ENCODE measurements around the gene DHRS7B. TPM values are rescaled to one million over a fixed set of nuclear protein-coding genes. Genes with fewer than 3 reads are reported as not detected.
"Not testable (repeated sequence)": the region's sequence is repeated elsewhere in the genome, so short reads cannot be mapped to it uniquely, and the experiment has no call there.

DHRS7B gene
- polyA plus RNA-seq, 1 donor (not counting 4 experiments of a cell fraction or from before 2014, with no cell fraction given) = 33.8 TPM

DNA sequence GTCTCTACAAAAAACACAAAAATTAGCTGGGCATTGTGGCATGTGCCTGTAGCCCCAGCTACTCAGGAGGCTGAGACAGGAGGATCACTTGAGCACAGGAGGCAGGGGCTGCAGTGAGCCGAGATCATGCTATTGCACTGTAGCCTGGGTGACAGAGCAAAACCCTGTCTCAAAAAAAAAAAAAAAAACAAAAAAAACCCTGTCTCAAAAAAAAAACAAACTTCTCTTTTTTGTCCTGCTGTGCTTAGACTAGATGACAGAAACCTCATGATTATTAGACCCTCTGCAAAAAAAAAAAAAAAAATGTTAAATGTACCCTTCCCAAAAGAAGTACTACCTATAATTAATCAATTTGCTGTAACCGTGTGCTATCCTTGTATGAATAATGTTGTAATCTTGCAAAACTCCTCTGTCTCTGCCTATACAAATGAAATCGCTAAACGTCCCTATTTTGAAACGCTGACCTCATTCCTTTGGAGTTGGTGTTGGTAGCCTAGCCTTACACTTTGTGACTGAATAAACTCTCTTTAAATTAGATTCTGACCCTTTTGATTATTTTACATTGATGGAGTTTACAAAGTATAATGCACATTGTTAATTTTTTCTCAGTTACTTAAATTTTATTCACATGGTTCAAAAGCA is 13.6 kb upstream of the DHRS7B start:
- no peak for FAIRE-seq

DNA sequence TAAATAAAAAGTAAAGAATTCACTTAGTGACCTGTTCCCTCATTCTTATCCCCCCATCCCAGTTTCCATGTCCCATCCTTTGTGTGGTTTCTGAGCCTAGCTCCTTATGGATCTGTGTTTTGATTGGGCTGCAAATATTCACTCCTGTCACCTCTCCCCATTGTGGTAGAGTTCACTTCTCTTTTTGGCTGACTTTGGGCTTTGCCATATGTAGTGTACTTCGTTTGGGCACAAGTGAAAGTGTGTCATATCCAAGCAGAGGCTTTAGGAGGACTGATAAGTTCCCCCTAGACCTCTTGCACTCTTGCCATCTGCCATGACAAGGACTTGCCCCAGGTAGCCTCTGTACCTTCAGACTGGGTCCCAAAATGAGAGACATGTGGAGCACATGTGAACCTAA is 13.0 kb upstream of the DHRS7B start:
- Histone ChIP-seq H3K4me2 (ENCODE audit: control insufficient read depth, extremely low read depth, insufficient read depth, low read depth, low read length) (no peak overlapping the region), H3K9me3 (ENCODE audit: control insufficient read depth, low read depth, low read length) (no peaks in the 10 kb centered on the region), H3K79me2 (ENCODE audit: control insufficient read depth, insufficient read depth, low read length) (no peaks in the 10 kb centered on the region), H3K4me1 (ENCODE audit: control insufficient read depth, extremely low read depth, insufficient read depth, low read length) (peaks cover 3% of the 10 kb centered on the region), H3K27me3 (ENCODE audit: control insufficient read depth, extremely low read depth, insufficient read depth, low read length) (no peaks in the 10 kb centered on the region), H4K20me1 (ENCODE audit: control insufficient read depth, extremely low read depth, insufficient read depth, low read length) (no peaks in the 10 kb centered on the region), H3K27ac (ENCODE audit: control insufficient read depth, insufficient read depth, low read length) (no peak overlapping the region), H3K4me3 (ENCODE audit: control insufficient read depth in 2 of 3, extremely low read depth in 1 of 3, insufficient read depth in 2 of 3, low read depth in 1 of 3, low read length in 3 of 3) (no peak overlapping the region), H3K9me1 (ENCODE audit: control insufficient read depth, extremely low read depth, insufficient read depth, low read length) (no peaks in the 10 kb centered on the region), H3K9ac (ENCODE audit: control insufficient read depth, extremely low read depth, insufficient read depth, low read length) (no peak overlapping the region), H2AFZ (ENCODE audit: control insufficient read depth, low read length) (no peak overlapping the region), H3K36me3 (ENCODE audit: control insufficient read depth in 2 of 2, extremely low read depth in 1 of 2, insufficient read depth in 2 of 2, low read length in 2 of 2) (no peaks in the 10 kb centered on the region)
- TF ChIP-seq EZH2 (IDR thresholded peaks at IDR 0.05; ENCODE audit: low read length) = no peak
- TF ChIP-seq, protein P1, sequence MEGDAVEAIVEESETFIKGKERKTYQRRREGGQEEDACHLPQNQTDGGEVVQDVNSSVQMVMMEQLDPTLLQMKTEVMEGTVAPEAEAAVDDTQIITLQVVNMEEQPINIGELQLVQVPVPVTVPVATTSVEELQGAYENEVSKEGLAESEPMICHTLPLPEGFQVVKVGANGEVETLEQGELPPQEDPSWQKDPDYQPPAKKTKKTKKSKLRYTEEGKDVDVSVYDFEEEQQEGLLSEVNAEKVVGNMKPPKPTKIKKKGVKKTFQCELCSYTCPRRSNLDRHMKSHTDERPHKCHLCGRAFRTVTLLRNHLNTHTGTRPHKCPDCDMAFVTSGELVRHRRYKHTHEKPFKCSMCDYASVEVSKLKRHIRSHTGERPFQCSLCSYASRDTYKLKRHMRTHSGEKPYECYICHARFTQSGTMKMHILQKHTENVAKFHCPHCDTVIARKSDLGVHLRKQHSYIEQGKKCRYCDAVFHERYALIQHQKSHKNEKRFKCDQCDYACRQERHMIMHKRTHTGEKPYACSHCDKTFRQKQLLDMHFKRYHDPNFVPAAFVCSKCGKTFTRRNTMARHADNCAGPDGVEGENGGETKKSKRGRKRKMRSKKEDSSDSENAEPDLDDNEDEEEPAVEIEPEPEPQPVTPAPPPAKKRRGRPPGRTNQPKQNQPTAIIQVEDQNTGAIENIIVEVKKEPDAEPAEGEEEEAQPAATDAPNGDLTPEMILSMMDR (optimal IDR thresholded peaks at IDR 0.05 in 1 of 3, IDR thresholded peaks at IDR 0.05 in 1 of 3, conservative IDR thresholded peaks at IDR 0.05 in 1 of 3; ENCODE audit: extremely low read depth in 1 of 3, insufficient read depth in 2 of 3, low read length in 3 of 3) = no peak
- DNase-seq (ENCODE audit: low read depth, low spot score) (no peak), FAIRE-seq (no peak)
- dilution Hi-C loops (cut with MboI; ENCODE audit: extremely low pct_ligation_motif_present, low sequenced_read_pairs) = no loop called here

More for the DNA sequence above, 13.6 kb upstream of the DHRS7B start:
- no peaks in the 10 kb centered on the region for H3K79me2 ChIP-seq (ENCODE audit: control insufficient read depth, insufficient read depth, low read length)
- H3K9me3 ChIP-seq (ENCODE audit: control insufficient read depth, low read depth, low read length) = no peaks in the 10 kb centered on the region
- no peak for DNase-seq (ENCODE audit: low read depth, low spot score)
- dilution Hi-C loops (cut with MboI; ENCODE audit: extremely low pct_ligation_motif_present, low sequenced_read_pairs) = no loop called here
- no peak for TF ChIP-seq EZH2 (IDR thresholded peaks at IDR 0.05; ENCODE audit: low read length)
- TF ChIP-seq, protein P1 (optimal IDR thresholded peaks at IDR 0.05 in 1 of 3, IDR thresholded peaks at IDR 0.05 in 1 of 3, conservative IDR thresholded peaks at IDR 0.05 in 1 of 3; ENCODE audit: extremely low read depth in 1 of 3, insufficient read depth in 2 of 3, low read length in 3 of 3) = no peak
- no peak overlapping the region for H3K27ac ChIP-seq (ENCODE audit: control insufficient read depth, insufficient read depth, low read length)
- no peak overlapping the region for H3K9ac ChIP-seq (ENCODE audit: control insufficient read depth, extremely low read depth, insufficient read depth, low read length)
- no peak overlapping the region for H2AFZ ChIP-seq (ENCODE audit: control insufficient read depth, low read length)
- H3K4me1 ChIP-seq (ENCODE audit: control insufficient read depth, extremely low read depth, insufficient read depth, low read length) = peaks cover 3% of the 10 kb centered on the region
- no peaks in the 10 kb centered on the region for H3K9me1 ChIP-seq (ENCODE audit: control insufficient read depth, extremely low read depth, insufficient read depth, low read length)
- no peaks in the 10 kb centered on the region for H4K20me1 ChIP-seq (ENCODE audit: control insufficient read depth, extremely low read depth, insufficient read depth, low read length)
- no peaks in the 10 kb centered on the region for H3K27me3 ChIP-seq (ENCODE audit: control insufficient read depth, extremely low read depth, insufficient read depth, low read length)
- H3K36me3 ChIP-seq (ENCODE audit: control insufficient read depth in 2 of 2, extremely low read depth in 1 of 2, insufficient read depth in 2 of 2, low read length in 2 of 2) = no peaks in the 10 kb centered on the region
- H3K4me3 ChIP-seq (ENCODE audit: control insufficient read depth in 2 of 3, extremely low read depth in 1 of 3, insufficient read depth in 2 of 3, low read depth in 1 of 3, low read length in 3 of 3) = no peak overlapping the region
- no peak overlapping the region for H3K4me2 ChIP-seq (ENCODE audit: control insufficient read depth, extremely low read depth, insufficient read depth, low read depth, low read length)

DNA sequence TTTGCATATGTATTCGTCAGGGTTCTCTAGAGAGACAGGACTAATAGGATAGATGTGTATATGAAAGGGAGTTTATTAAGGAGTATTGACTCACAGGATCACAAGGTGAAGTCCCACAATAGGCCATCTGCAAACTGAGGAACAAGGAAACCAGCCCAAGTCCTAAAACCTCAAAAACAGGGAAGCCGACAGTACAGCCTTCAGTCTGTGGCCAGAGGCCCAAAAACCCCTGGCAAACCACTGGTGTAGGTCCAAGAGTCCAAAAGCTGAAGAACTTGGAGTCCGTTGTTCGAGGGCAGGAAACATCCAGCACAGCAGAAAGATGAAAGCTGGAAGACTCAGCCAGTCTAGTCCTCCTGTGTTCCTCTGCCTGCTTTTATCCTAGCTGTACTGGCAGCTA is 12.0 kb upstream of the DHRS7B start:
- H3K4me1 ChIP-seq (ENCODE audit: control insufficient read depth, extremely low read depth, insufficient read depth, low read length); H3K9ac ChIP-seq (ENCODE audit: control insufficient read depth, extremely low read depth, insufficient read depth, low read length); H3K4me3 ChIP-seq (ENCODE audit: control insufficient read depth in 2 of 3, extremely low read depth in 1 of 3, insufficient read depth in 2 of 3, low read depth in 1 of 3, low read length in 3 of 3); H2AFZ ChIP-seq (ENCODE audit: control insufficient read depth, low read length); dilution Hi-C loops (cut with MboI; ENCODE audit: extremely low pct_ligation_motif_present, low sequenced_read_pairs); H3K9me3 ChIP-seq (ENCODE audit: control insufficient read depth, low read depth, low read length); H4K20me1 ChIP-seq (ENCODE audit: control insufficient read depth, extremely low read depth, insufficient read depth, low read length); H3K4me2 ChIP-seq (ENCODE audit: control insufficient read depth, extremely low read depth, insufficient read depth, low read depth, low read length); H3K27ac ChIP-seq (ENCODE audit: control insufficient read depth, insufficient read depth, low read length); H3K79me2 ChIP-seq (ENCODE audit: control insufficient read depth, insufficient read depth, low read length); H3K27me3 ChIP-seq (ENCODE audit: control insufficient read depth, extremely low read depth, insufficient read depth, low read length); DNase-seq (ENCODE audit: low read depth, low spot score); H3K36me3 ChIP-seq (ENCODE audit: control insufficient read depth in 2 of 2, extremely low read depth in 1 of 2, insufficient read depth in 2 of 2, low read length in 2 of 2); H3K9me1 ChIP-seq (ENCODE audit: control insufficient read depth, extremely low read depth, insufficient read depth, low read length); FAIRE-seq: not testable (repeated sequence)
